ENCODE data around the gene IQCH. TPM values are rescaled to one million over a fixed set of nuclear protein-coding genes. Genes with fewer than 3 reads are reported as not detected.
"Not testable (repeated sequence)": the region's sequence is repeated elsewhere in the genome, so short reads cannot be mapped to it uniquely, and the experiment has no call there.

Gene IQCH
- total and polyA plus RNA-seq, 4 donors: 2.4 to 9.0 (median 4.8) TPM

DNA sequence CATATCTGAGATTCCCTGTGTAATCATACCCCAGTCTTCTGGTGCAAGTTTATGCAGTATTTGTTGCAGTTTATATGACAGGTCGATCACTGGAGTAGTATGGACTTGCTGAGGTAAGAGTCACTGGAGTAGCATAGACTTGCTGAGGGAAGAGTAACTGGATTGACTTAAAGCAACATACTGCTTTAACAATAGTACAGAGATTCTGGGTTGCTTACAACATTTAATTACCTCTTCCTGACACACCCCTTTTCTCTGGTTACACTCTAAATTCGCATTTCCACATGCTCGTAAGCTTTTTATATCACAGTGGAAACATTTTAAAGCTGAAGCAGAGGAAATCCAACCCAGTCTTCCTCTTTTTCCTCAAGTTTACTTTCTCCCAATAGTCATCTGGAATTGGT is 11.9 kb upstream of the IQCH start:
- Histone ChIP-seq H3K27me3 (ENCODE audit: control insufficient read depth, insufficient read depth, low read length) (no peaks in the 10 kb centered on the region), H3K4me1 (ENCODE audit: control insufficient read depth, insufficient read depth, low read length) (no peaks in the 10 kb centered on the region), H3K9me3 (ENCODE audit: control insufficient read depth, insufficient read depth, low read length) (no peaks in the 10 kb centered on the region), H3K27ac (ENCODE audit: low read depth, low read length) (no peak overlapping the region), H3K4me3 (ENCODE audit: low read depth, low read length) (no peak overlapping the region), H3K36me3 (ENCODE audit: control insufficient read depth, insufficient read depth, low read length) (peaks cover 3% of the 10 kb centered on the region)
- peak in 1 of 6 donors; percentile 7 for DNase-seq (ENCODE audit: low read depth in 4 of 6, low spot score in 6 of 6)
- WGBS (ENCODE audit: insufficient coverage): 28% methylated on average over 2 of the region's 3 CpGs

DNA sequence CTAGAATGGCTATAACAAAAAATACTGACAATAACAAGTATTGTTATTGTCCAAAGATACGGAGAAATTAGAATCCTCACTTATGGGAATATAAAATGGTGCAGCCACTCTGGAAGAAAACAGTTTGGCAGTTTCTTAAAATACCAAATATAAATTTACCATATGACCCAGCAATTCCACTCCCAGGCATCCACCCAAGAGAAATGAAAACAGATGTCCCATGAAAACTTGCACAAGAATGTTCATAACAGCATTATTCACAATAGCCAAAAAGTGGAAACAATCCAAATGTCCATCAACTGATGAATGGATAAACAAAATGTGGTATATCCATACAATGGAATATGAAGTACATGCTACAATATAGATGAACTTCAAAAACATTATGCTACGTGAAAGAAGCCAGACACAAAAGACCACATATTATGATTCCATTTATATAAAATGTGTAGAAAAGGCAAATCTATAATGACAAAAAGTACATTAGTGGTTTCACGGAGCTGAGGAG is 9.6 kb upstream of the IQCH start:
- H3K27me3 ChIP-seq (ENCODE audit: control insufficient read depth, insufficient read depth, low read length): no peaks in the 10 kb centered on the region
- H3K4me1 ChIP-seq (ENCODE audit: control insufficient read depth, insufficient read depth, low read length): no peaks in the 10 kb centered on the region
- H3K9me3 ChIP-seq (ENCODE audit: control insufficient read depth, insufficient read depth, low read length): no peaks in the 10 kb centered on the region
- no CpG with 5 or more reads among the region's 3 CpGs for WGBS (ENCODE audit: insufficient coverage)
- peak in 1 of 6 donors; percentile 49 for DNase-seq (ENCODE audit: low read depth in 4 of 6, low spot score in 6 of 6)
- H3K27ac ChIP-seq (ENCODE audit: low read depth, low read length): no peak overlapping the region
- H3K36me3 ChIP-seq (ENCODE audit: control insufficient read depth, insufficient read depth, low read length): peaks cover 3% of the 10 kb centered on the region
- H3K4me3 ChIP-seq (ENCODE audit: low read depth, low read length): no peak overlapping the region

DNA sequence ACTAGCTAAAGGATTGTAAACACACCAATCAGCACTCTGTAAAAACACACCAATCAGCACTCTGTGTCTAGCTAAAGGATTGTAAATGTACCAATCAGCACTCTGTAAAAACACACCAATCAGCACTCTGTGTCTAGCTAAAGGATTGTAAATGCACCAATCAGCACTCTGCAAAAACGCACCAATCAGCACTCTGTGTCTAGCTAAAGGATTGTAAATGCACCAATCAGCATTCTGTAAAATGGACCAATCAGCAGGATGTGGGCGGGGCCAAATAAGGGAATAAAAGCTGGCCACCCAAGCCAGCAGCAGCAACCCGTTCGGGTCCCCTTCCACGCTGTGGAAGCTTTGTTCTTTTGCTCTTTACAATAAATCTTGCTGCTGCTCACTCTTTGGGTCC is 8.0 kb upstream of the IQCH start:
- not testable (repeated sequence) for H3K27me3 ChIP-seq (ENCODE audit: control insufficient read depth, insufficient read depth, low read length); DNase-seq (ENCODE audit: low read depth in 4 of 6, low spot score in 6 of 6); H3K4me3 ChIP-seq (ENCODE audit: low read depth, low read length); H3K27ac ChIP-seq (ENCODE audit: low read depth, low read length); H3K4me1 ChIP-seq (ENCODE audit: control insufficient read depth, insufficient read depth, low read length); H3K36me3 ChIP-seq (ENCODE audit: control insufficient read depth, insufficient read depth, low read length); H3K9me3 ChIP-seq (ENCODE audit: control insufficient read depth, insufficient read depth, low read length)
- WGBS (ENCODE audit: insufficient coverage): 100% methylated on average over 1 of the region's 5 CpGs

DNA sequence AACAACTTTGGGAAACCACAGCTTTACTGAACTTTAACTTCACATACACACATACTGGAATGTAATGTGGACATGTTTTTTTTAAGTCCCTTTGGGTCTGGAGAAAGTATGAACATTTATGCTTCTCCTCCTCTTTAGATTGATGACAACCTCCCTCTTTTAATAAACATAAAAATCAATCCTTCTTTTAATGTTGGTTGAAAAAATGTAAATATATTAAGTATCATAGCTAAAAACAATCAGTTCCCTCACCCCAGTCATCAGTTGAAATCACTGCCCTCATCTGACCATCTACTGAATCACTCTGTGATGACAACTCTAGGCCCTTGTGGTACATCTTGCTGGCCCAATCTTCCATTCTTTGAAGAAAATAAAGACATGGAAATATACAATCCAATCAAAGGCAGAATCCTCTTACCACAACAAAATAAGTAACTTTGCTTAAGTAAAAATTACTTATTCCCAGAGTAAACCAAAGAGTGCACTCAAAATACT is 6.5 kb upstream of the IQCH start:
- no peak for DNase-seq (ENCODE audit: low read depth in 4 of 6, low spot score in 6 of 6)
- Histone ChIP-seq H3K9me3 (ENCODE audit: control insufficient read depth, insufficient read depth, low read length) (no peaks in the 10 kb centered on the region), H3K4me1 (ENCODE audit: control insufficient read depth, insufficient read depth, low read length) (peaks cover 2% of the 10 kb centered on the region), H3K36me3 (ENCODE audit: control insufficient read depth, insufficient read depth, low read length) (peaks cover 3% of the 10 kb centered on the region), H3K27ac (ENCODE audit: low read depth, low read length) (no peak overlapping the region), H3K4me3 (ENCODE audit: low read depth, low read length) (no peak overlapping the region), H3K27me3 (ENCODE audit: control insufficient read depth, insufficient read depth, low read length) (no peaks in the 10 kb centered on the region)

DNA sequence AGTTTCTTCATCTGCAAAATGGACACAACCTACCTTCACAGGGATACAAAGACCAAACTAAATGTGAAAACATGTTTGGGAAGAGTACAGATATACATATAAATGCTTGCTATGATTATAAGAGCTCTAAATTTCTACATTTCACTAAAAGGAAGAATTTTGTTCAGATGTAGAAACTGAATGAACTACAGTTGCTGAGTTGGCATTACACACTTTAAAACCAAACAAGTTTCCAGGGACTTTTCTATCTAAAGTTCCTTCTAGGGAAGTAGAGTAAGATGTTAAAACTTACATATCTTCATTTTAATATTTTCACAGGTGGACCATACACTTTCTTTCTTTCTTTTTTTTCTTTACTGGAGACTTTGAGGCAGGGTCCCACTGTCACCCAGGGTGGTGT is 4.8 kb upstream of the IQCH start:
- Histone ChIP-seq H3K36me3 (ENCODE audit: control insufficient read depth, insufficient read depth, low read length) (peaks cover 3% of the 10 kb centered on the region), H3K27ac (ENCODE audit: low read depth, low read length) (no peak overlapping the region), H3K4me1 (ENCODE audit: control insufficient read depth, insufficient read depth, low read length) (peaks cover 10% of the 10 kb centered on the region), H3K27me3 (ENCODE audit: control insufficient read depth, insufficient read depth, low read length) (no peaks in the 10 kb centered on the region), H3K9me3 (ENCODE audit: control insufficient read depth, insufficient read depth, low read length) (no peaks in the 10 kb centered on the region), H3K4me3 (ENCODE audit: low read depth, low read length) (no peak overlapping the region)
- DNase-seq (ENCODE audit: low read depth in 4 of 6, low spot score in 6 of 6): no peak

DNA sequence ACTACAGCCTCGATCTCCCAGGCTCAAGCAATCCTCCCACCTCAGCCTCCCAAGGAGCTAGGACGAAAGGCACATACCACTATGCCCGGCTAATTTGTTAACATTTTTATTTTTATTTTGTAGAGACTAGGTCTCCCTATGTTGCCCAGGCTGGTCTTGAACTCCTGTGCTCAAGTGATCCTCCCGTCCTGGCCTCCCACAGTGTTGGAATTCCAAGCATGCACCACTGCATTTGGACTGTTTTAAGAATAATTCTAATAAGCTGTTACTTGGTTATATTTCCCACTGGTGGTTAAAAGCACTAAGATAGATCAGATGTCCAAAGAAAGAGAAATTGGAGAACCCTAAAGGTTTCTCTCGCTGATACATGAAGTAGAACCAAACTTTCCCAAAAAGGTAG is 3.3 kb upstream of the IQCH start:
- no peak for DNase-seq (ENCODE audit: low read depth in 4 of 6, low spot score in 6 of 6)
- no CpG with 5 or more reads among the region's 5 CpGs for WGBS (ENCODE audit: insufficient coverage)
- Histone ChIP-seq H3K27me3 (ENCODE audit: control insufficient read depth, insufficient read depth, low read length) (no peaks in the 10 kb centered on the region), H3K4me1 (ENCODE audit: control insufficient read depth, insufficient read depth, low read length) (peaks cover 10% of the 10 kb centered on the region), H3K9me3 (ENCODE audit: control insufficient read depth, insufficient read depth, low read length) (no peaks in the 10 kb centered on the region), H3K27ac (ENCODE audit: low read depth, low read length) (no peak overlapping the region), H3K36me3 (ENCODE audit: control insufficient read depth, insufficient read depth, low read length) (no peaks in the 10 kb centered on the region), H3K4me3 (ENCODE audit: low read depth, low read length) (no peak overlapping the region)

DNA sequence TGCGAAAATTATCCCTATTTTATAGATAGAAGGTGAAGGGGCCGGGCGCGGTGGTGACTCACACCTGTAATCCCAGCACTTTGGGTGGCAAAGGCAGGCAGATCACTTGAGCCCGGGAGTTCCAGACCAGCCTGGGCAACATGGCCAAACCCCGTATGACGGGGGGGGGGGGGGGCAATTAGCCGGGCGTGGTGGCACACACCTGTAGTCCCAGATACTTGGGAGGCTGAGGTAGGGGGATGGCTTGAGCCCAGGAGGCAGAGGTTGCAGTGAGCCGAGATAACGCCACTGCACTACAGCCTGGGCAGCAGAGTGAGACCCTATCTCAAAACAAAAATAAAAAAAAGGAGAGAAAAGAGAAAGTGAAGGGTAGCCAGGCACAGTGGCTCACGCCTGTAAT is 1.5 kb upstream of the IQCH start:
- Histone ChIP-seq H3K27ac (ENCODE audit: low read depth, low read length) (no peak overlapping the region), H3K9me3 (ENCODE audit: control insufficient read depth, insufficient read depth, low read length) (no peaks in the 10 kb centered on the region), H3K4me3 (ENCODE audit: low read depth, low read length) (peak overlapping the region; percentile 93), H3K4me1 (ENCODE audit: control insufficient read depth, insufficient read depth, low read length) (peaks cover 10% of the 10 kb centered on the region), H3K27me3 (ENCODE audit: control insufficient read depth, insufficient read depth, low read length) (no peaks in the 10 kb centered on the region), H3K36me3 (ENCODE audit: control insufficient read depth, insufficient read depth, low read length) (no peaks in the 10 kb centered on the region)
- WGBS (ENCODE audit: insufficient coverage): 100% methylated on average over 3 of the region's 12 CpGs
- no peak for DNase-seq (ENCODE audit: low read depth in 4 of 6, low spot score in 6 of 6)

DNA sequence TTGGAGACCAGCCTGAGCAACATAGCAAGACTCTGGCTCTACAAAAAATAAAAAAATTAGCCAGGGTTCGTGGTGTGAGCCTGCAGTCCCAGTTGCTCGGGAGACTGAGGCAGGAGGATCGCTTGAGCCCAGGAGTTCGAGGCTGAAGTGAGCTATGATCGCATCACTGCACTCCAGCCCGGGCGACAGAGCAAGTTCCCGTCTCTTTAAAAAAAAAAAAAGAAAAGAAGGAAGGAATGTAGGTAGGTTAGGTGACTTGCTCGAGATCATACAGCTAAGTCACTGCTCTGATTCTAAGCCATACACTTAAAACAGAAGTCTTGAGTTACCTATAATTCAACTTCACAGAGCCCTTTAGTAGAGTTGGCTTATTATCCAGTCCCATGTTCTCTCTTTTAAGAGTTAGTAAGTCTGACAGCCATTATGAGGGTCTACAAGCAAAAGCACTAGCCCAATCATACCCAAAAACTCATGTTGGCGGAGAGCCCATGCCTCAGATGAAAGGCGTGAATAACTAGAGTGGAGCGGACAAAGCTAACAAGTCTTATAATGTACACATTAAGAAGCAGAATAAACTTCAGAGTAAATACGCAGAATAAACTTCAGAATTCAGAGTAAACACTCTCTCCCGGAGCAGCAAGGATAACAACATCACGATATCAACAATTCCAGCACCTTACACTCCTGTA is 893 bp upstream of the IQCH start:
- Histone ChIP-seq H3K27ac (ENCODE audit: low read depth, low read length) (peak overlapping the region; percentile 73), H3K36me3 (ENCODE audit: control insufficient read depth, insufficient read depth, low read length) (no peaks in the 10 kb centered on the region), H3K4me3 (ENCODE audit: low read depth, low read length) (peak overlapping the region; percentile 93), H3K9me3 (ENCODE audit: control insufficient read depth, insufficient read depth, low read length) (no peaks in the 10 kb centered on the region), H3K4me1 (ENCODE audit: control insufficient read depth, insufficient read depth, low read length) (peaks cover 10% of the 10 kb centered on the region), H3K27me3 (ENCODE audit: control insufficient read depth, insufficient read depth, low read length) (no peaks in the 10 kb centered on the region)
- WGBS (ENCODE audit: insufficient coverage): 46% methylated on average over 10 of the region's 15 CpGs
- DNase-seq (ENCODE audit: low read depth in 4 of 6, low spot score in 6 of 6): peak in 1 of 6 donors; percentile 44

DNA sequence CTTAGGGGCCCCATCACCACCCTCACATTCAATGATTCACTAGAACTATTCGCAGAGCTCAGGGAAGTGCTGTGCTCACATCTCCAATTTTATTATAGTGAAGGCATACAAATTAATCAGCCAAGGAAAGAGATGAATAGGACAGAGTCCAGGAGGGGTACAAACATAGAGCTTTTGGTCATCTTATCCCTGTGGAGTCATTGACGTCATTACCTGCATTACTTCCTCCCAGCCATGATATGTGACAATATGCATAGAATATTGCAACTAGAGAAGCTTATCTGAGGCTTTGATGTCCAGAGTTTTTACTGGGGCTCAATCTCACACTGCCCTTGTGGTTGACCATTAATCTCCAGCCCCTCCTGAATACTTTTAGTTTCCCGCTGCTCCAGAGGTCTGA is 1.5 kb downstream of the IQCH start:
- H3K27ac ChIP-seq (ENCODE audit: low read depth, low read length): no peak overlapping the region
- H3K27me3 ChIP-seq (ENCODE audit: control insufficient read depth, insufficient read depth, low read length): no peaks in the 10 kb centered on the region
- WGBS (ENCODE audit: insufficient coverage): 38% methylated on average over 1 of the region's 3 CpGs
- no peak for DNase-seq (ENCODE audit: low read depth in 4 of 6, low spot score in 6 of 6)
- no peaks in the 10 kb centered on the region for H3K36me3 ChIP-seq (ENCODE audit: control insufficient read depth, insufficient read depth, low read length)
- no peaks in the 10 kb centered on the region for H3K9me3 ChIP-seq (ENCODE audit: control insufficient read depth, insufficient read depth, low read length)
- H3K4me3 ChIP-seq (ENCODE audit: low read depth, low read length): no peak overlapping the region
- peaks cover 10% of the 10 kb centered on the region for H3K4me1 ChIP-seq (ENCODE audit: control insufficient read depth, insufficient read depth, low read length)

DNA sequence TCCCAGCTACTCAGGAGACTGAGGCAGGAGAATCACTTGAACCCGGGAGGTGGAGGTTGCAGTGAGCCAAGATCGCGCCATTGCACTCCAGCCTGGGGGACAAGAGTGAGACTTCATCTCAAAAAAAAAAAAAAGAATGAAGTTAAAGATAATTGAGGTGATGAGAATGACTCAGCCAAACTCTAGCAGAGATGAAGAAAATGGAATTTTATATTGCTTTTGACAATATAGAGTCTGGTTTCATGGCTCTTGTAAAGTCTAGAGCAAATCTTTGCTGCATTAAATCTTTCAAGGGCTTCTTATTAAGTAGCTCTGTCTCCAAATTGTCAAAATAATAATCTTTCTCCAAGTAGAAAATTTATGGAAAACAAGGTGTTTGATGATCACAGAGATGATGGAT is 3.8 kb downstream of the IQCH start:
- H3K27me3 ChIP-seq (ENCODE audit: control insufficient read depth, insufficient read depth, low read length); DNase-seq (ENCODE audit: low read depth in 4 of 6, low spot score in 6 of 6); H3K36me3 ChIP-seq (ENCODE audit: control insufficient read depth, insufficient read depth, low read length); H3K9me3 ChIP-seq (ENCODE audit: control insufficient read depth, insufficient read depth, low read length); H3K4me3 ChIP-seq (ENCODE audit: low read depth, low read length); H3K27ac ChIP-seq (ENCODE audit: low read depth, low read length); H3K4me1 ChIP-seq (ENCODE audit: control insufficient read depth, insufficient read depth, low read length): not testable (repeated sequence)
- WGBS (ENCODE audit: insufficient coverage): 92% methylated on average over 2 of the region's 3 CpGs

Measured in spinal cord (tissue), 10 donors.